ENCODE data around the gene MEP1A. TPM values are rescaled to one million over a fixed set of nuclear protein-coding genes. Genes with fewer than 3 reads are reported as not detected.

Gene MEP1A
- total and polyA plus RNA-seq, 2 of the 4 experiments (the other 2 are of a cell fraction), result not detected

- intact Hi-C loops (cut with micrococcal nuclease), result no loop called here
- Histone ChIP-seq H2BK120ac (ENCODE audit: low read depth, low read length) (no peak overlapping the region), H3K4me2 (ENCODE audit: low read depth, low read length) (no peak overlapping the region), H2BK15ac (ENCODE audit: low read depth, low read length) (no peak overlapping the region), H3K79me1 (ENCODE audit: low read depth in 1 of 2, low read length in 2 of 2) (no peaks in the 10 kb centered on the region), H3K23ac (ENCODE audit: low read depth, low read length) (no peak overlapping the region), H2AK9ac (replicated peaks; ENCODE audit: low read depth, low read length, poor library complexity) (no peak overlapping the region), H3K14ac (replicated peaks; ENCODE audit: low read depth, low read length) (no peak overlapping the region), H3K27me3 (ENCODE audit: control insufficient read depth, insufficient read depth, low read length) (no peaks in the 10 kb centered on the region), H4K20me1 (ENCODE audit: insufficient read depth, low read length) (no peaks in the 10 kb centered on the region), H2AFZ (replicated peaks; ENCODE audit: low read length, poor library complexity) (no peak overlapping the region), H4K91ac (ENCODE audit: insufficient read depth, low read depth, low read length) (no peak overlapping the region), H3K27ac (ENCODE audit: insufficient read depth, low read length) (no peak overlapping the region), H3K56ac (ENCODE audit: extremely low read depth, insufficient read depth, low read length) (no peak overlapping the region), H4K8ac (ENCODE audit: low read depth in 2 of 2, low read length in 2 of 2) (no peak overlapping the region), H3K9me3 (ENCODE audit: control insufficient read depth, insufficient read depth, low read length) (no peaks in the 10 kb centered on the region), H3K4me1 (ENCODE audit: control insufficient read depth, insufficient read depth, low read length) (no peaks in the 10 kb centered on the region), H3K4ac (ENCODE audit: low read depth, low read length) (no peak overlapping the region), H2AK5ac (ENCODE audit: low read depth, low read length) (no peak overlapping the region), H3K9me1 (ENCODE audit: insufficient read depth, low read length) (no peaks in the 10 kb centered on the region), H3K4me3 (ENCODE audit: insufficient read depth, low read depth, low read length) (no peak overlapping the region), H3K36me3 (ENCODE audit: control insufficient read depth, insufficient read depth, low read length) (no peaks in the 10 kb centered on the region), H2BK20ac (ENCODE audit: low read depth, low read length) (no peak overlapping the region), H3K9ac (ENCODE audit: low read depth, low read length) (no peak overlapping the region), H4K5ac (ENCODE audit: low read depth, low read length) (no peak overlapping the region), H2BK5ac (ENCODE audit: low read depth, low read length, poor library complexity, severe bottlenecking) (no peak overlapping the region), H3K18ac (ENCODE audit: low read depth, low read length) (no peak overlapping the region)
- no TSS peak for BruUV-seq (replicated peaks)
- dilution Hi-C loops (cut with HindIII; ENCODE audit: low sequenced_read_pairs, unreplicated experiment), result no loop called here
- DNase-seq, result no peak
- no peak for ATAC-seq (ENCODE audit: low read depth)
- ChIA-PET CTCF (no interaction called here), POLR2A (ENCODE audit: unreplicated experiment) (no interaction called here)
- in situ Hi-C loops (cut with MboI; ENCODE audit: low sequenced_read_pairs), result loop anchor here (25.0 kb wide), 1 partner anchor 364 kb away; no protein-coding TSS in a partner anchor
- TF ChIP-seq CHD1 (IDR thresholded peaks at IDR 0.05; ENCODE audit: low read depth, low read length) (no peak), NFE2L2 (IDR thresholded peaks at IDR 0.05; ENCODE audit: low read depth, low read length) (no peak), CEBPB (IDR thresholded peaks at IDR 0.05; ENCODE audit: low read depth, low read length) (no peak), MAFK (IDR thresholded peaks at IDR 0.05; ENCODE audit: low read depth, low read length) (no peak), ELK1 (IDR thresholded peaks at IDR 0.05; ENCODE audit: borderline replicate concordance, low read depth, low read length) (no peak), SMC3 (IDR thresholded peaks at IDR 0.05; ENCODE audit: low read depth, low read length) (no peak), RFX5 (IDR thresholded peaks at IDR 0.05; ENCODE audit: low read depth, low read length) (no peak), USF2 (IDR thresholded peaks at IDR 0.05; ENCODE audit: low read depth, low read length) (no peak), MXI1 (IDR thresholded peaks at IDR 0.05; ENCODE audit: borderline replicate concordance, low read depth, low read length) (no peak), CTCF (conservative IDR thresholded peaks at IDR 0.05; ENCODE audit: low read depth, low read length) (no peak), MAZ (IDR thresholded peaks at IDR 0.05; ENCODE audit: borderline replicate concordance, low read depth, low read length) (no peak), BHLHE40 (IDR thresholded peaks at IDR 0.05; ENCODE audit: low read depth, low read length) (no peak), RAD21 (IDR thresholded peaks at IDR 0.05; ENCODE audit: low read length) (no peak), FOS (IDR thresholded peaks at IDR 0.05; ENCODE audit: low read depth, low read length) (no peak), POLR2A (IDR thresholded peaks at IDR 0.05; ENCODE audit: low read depth, low read length) (no peak), RCOR1 (IDR thresholded peaks at IDR 0.05; ENCODE audit: insufficient replicate concordance, low read length) (no peak)
- no CpG with 5 or more reads among the region's 5 CpGs for WGBS, 2 experiments (ENCODE audit: extremely low coverage in 2 of 2, insufficient read length in 1 of 2)
Measured at GRCh38 chr6:46776070-46776712, 17.0 kb upstream of the MEP1A start.

Data from IMR-90 (cell line).